HG03558 (cell line): ENCODE measurements around the gene PHF8.

Experiments used
- ATAC-seq: cut with Tn5 transposase; IDR thresholded peaks from one replicate; pipeline ENCODE4 v1.9.1; 2021; ENCODE audit warnings: moderate number of reproducible peaks; ENCODE audit not compliant: unreplicated experiment; ENCODE audit errors: extremely low read depth

PHF8 gene

GRCh38 chrX:54029529-54030143 lies 14.6 kb downstream of the PHF8 start:
- no peak for ATAC-seq

GRCh38 chrX:54024350-54024749 lies 19.9 kb downstream of the PHF8 start:
- ATAC-seq = no peak

- no peak for ATAC-seq
Measured at GRCh38 chrX:54012830-54013500, 31.3 kb downstream of the PHF8 start.

- no peak for ATAC-seq
Measured at GRCh38 chrX:54007682-54008081, 36.6 kb downstream of the PHF8 start.

- ATAC-seq = no peak
Measured at GRCh38 chrX:53997724-53998123, 46.5 kb downstream of the PHF8 start.

- ATAC-seq = no peak
Measured at GRCh38 chrX:53992589-53992988, 51.7 kb downstream of the PHF8 start.

- no peak for ATAC-seq
Measured at GRCh38 chrX:53990171-53990570, 54.1 kb downstream of the PHF8 start.

GRCh38 chrX:53984895-53985294 lies 59.4 kb downstream of the PHF8 start:
- ATAC-seq = no peak

- no peak for ATAC-seq
Measured at GRCh38 chrX:53974529-53974928, 69.7 kb downstream of the PHF8 start.

- ATAC-seq = no peak
Measured at GRCh38 chrX:53969540-53969939, 74.7 kb downstream of the PHF8 start.

- ATAC-seq = no peak
Measured at GRCh38 chrX:53950130-53950733, 94.0 kb downstream of the PHF8 start.

GRCh38 chrX:53940180-53940579 lies 104.1 kb downstream of the PHF8 start:
- ATAC-seq = no peak

GRCh38 chrX:53939127-53939526 lies 105.1 kb downstream of the PHF8 start:
- ATAC-seq = no peak

GRCh38 chrX:53930515-53931380 lies 113.5 kb downstream of the PHF8 start:
- no peak for ATAC-seq

- no peak for ATAC-seq
Measured at GRCh38 chrX:53926030-53926429, 118.2 kb downstream of the PHF8 start.

- ATAC-seq = no peak
Measured at GRCh38 chrX:53918702-53919101, 125.6 kb downstream of the PHF8 start.

GRCh38 chrX:53900623-53901022 lies 143.7 kb downstream of the PHF8 start:
- ATAC-seq = no peak

- ATAC-seq = no peak
Measured at GRCh38 chrX:53895270-53895669, 149.0 kb downstream of the PHF8 start.
